Stimulated activated CD8-positive, alpha-beta memory T cell treated with anti-CD3 and anti-CD28 coated beads, Interleukin-12 subunit alpha, Interleukin-12 subunit beta, amount 100 ng/mL, for 24 hours (primary cell): ENCODE results near the gene FHIT.

ENCODE experiments used
- DNase-seq: peaks from one replicate; pipeline ENCODE4 v3.0.0-alpha.2; 2020; ENCODE audit errors: extremely low read depth

FHIT gene

DNA sequence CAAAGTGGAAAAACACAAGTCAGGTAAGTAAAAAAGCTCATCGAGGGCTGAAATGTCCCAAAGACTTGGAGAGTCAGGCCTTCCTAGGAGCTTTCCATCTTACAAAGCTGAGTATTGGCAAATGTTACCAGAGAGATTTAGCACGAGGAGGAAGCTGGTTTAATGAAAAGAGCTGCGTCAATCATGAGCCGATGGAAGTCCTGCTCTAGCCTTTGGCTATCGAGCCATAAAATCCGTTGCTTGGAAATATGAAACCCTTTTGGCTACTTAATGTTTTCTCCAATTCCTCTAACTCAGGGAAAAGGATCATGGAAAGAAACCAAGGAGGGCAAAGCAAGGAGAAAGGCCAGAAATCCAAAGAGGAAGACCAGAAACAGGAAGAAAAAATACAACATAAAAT lies 1074.6 kb downstream of the FHIT start:
- DNase-seq: no peak

DNA sequence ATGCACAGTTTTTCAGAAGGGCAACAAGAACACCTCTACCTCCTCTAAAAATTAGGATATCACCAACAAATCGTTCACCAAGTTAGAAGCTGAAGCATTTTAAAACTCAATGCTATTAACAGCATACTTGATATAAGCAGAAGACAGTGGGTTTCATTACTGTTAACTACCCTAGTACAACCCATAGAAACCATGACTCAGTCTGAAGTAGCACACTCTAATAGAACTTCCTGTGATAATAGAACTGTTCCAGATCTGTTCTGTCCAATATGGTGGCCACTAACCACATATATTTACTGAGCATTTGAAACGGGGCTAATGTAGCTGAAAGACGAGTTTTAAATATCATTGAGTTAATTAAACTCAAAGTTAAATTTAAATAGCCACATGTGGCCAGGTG lies 1075.6 kb downstream of the FHIT start:
- DNase-seq: no peak

DNA sequence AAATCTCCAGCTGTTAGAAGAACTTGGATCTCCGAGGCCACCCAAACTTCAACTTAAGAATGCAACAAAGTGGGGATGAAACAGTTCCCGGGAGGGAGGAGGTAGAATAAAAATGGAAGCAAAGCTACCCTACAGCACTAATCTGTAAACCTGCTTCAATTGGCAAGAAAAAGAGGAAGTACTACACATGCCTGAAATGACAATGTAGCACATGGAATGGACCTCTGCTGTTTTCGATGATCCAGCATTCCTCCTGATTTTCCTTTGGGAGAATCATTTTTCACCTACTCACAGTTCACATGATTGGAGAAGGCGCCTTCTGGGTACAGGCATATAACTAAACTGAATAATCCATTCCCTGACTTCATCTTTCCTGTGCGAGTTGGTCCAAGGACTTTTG lies 1081.5 kb downstream of the FHIT start:
- DNase-seq: no peak

DNA sequence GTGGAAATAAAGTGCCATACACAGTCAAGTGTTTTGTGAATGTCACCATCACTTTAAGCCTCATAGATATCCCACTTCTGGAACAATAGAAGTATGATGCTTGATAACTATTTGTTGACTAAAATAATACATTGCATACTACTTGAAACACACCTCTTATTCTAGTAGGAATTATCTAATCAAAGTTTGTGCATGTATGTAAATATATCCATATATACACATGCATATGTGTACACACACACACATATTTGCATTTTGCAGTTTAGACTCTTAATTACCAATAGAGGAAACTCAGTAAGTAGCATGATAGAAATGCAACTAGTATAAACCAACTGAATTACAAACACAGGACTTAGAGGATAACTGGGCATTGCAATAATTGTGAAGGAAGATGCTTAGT lies 1084.1 kb downstream of the FHIT start:
- DNase-seq: no peak

DNA sequence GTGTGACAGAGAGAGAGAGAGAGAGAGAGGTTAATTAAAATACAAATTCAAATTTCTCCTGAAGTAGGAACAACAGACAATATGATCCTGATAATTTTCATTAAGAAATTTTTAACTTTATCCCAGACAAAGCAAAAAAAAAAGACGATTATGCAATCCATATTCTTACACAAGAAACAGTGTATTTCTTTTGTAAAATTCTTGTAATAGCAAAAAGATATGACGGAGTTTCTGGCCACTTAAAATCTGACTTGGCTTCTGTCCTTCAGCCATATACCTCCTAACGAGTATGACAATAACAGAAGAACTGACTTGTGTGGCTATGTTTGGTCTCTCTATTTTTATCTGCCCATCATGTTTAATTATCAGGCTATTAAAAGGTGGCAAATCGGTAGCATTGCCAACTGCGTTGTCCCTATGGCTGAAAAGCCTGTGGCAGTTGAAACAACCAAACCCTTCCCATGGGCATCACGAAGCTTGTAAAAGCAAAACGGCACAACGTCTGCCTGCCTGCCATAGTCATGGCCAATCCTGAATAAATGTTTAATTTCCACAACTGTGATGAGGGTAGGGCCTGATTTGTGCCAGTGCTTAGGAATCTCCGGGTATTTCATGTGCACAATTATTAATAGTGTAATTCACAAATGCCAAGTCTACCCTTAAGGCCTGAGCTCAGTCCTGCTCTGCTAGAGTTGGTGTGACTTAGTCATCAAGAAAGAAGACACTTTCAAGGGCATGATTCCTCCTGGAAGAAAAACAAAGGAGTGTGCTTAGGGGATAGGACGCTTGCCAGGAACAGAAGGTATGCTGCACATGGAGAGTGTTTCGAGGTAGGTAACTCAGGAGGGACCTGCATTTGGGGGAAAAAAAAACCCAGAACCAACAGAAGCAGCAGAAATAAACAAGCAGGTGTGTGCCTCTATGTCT lies 1090.2 kb downstream of the FHIT start:
- DNase-seq: no peak

DNA sequence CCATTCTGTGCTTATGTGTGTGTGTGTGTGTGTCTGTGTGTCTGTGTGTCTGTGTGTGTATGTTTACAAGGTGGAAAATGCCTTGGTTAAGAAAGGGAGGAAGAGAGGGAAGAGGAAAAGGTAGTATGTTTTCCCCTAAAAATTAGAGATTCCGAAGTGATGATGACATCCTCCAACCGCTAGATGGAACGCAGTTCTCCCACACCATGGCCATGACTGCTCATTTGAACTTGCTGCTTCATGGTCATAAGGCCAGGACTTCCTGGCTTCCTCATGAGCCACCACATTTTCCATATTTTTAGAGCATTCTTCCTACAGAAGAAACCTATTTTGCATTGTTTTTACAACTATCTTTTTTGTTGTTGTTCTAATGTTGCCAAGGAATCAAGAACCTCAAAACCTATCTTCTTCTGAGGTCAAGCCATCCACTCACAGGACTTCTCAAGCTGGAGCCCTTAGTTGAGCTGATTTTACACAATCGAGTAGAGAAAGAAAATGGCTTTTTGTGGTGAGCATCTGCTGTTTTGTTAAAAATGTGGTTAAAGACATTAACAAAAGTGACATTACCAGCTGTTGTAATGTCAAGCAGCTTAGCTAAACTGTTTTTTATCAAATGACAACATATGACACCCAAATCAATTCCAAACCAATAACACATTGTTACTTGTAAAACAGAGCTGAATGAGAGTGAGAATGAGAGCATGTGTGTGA lies 1091.0 kb downstream of the FHIT start:
- no peak for DNase-seq

DNA sequence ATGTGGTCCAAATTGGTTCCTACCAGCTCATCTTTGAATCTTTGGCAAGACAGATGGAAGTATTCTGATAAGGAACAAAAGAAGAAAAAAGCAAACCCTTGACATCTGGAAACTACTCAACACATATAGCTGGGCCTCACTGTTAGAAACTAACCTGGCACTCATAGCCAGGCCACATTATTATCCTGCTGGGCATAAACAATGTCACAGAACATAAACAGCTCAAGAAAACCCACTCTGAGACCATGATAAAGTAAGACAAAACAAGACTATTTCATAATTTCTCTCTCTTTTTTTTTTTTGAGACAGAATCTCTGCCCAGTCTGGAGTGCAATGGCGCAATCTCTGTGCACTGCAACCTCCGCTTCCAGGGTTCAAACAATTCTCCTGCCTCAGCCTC lies 1093.2 kb downstream of the FHIT start:
- DNase-seq: no peak

DNA sequence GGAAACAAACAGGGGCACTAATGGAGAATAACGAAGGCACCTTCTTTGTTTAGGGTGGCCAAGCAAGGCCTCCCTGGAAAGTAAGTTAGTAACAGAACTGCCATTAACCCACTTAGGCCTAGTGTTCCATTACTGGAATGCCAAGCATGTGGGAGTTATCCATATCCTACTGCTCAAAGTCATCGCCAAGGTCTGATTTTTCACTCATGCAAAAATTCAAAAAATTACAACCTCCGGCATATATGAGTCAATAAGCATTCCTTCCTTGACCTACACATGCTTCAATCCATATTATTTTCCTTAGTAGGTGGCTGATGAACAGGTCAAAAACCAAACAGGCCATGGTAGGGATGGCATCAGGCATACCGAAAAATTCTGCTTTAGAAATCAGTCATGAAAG lies 1097.2 kb downstream of the FHIT start:
- no peak for DNase-seq

DNA sequence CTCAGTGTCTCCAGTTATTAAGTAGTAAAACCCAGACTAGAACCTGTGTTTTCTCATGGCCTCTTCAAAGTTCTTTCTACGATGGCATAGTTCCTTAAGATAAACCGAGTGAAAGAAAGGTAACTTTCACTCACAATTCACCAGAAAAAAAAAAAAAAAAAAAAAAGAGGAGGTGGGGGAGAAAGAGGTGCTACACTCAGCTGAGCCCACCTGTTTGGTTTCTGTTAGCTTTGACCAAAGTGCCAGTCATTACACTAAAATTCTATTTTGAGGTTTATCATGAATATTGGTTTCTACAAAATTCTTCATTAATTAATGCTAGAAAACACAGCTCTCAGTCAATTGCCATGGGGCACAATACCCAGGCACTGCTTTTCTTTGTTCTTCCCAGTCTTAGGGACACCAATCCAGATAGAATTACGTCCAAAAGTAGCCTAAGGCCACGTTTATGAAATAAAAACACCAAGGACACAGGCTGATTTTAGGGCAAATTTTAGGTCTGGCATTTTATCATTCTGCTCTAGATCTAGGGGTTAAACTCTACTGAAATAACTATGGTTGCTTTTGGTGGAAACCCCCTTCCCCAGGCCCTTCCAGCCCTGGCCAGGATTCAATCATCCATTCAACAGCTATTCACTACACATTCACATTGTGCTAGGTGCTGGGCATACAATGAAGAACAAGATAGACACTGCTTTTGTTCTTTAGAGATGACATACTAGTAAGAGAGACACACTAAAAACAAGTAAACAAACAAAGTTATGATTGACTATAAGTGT lies 1097.8 kb downstream of the FHIT start:
- DNase-seq: no peak

DNA sequence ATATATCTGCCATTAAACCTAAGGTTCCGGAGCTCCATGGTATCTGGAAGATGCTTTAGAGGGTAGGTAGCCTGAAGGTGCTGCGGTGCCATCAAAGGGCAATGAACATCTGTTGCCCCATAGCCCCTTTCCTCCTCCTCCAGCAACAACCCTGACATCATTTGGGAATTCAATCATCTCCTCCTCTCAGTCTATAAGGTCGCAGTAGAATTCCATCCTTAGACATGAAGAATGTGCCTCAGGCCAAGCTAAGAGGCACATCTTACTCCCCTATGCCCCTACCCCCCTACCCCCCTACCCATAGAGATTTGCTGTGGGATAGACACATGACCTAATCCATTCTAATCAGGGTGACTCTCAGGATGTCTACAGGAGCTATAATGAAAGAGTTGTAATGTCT lies 1101.8 kb downstream of the FHIT start:
- no peak for DNase-seq

DNA sequence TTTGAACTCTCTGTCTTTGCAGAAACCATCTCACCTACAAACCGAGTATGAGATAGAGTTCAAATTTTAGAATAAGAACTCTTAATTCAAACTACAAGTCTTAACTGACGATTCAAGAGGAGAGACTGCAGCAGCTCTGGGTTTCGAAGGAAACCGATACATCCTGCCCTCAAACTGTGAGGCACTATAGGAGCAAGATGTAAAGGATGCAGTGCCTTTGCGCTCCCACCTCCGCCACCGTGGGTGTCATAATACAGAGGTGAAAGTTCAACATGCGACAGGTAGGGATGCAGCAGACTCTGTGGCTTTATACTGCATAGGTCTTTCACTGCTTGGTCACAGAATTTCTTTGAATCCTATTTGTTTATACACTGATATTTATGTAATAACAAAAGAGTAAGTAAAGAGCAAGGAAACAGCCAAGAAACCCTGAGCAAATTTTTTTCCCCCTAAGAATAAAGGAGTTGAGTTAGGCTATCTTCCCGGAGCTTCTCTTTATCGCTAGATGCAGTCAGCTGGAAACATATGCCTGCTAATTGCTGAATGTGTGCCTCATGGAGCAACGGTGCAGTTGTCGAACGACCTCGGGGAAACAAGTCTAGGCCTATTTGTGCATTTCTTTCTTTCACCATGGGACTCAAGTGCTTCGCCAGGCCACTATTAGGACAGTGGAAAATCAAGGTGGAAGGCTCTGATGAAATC lies 1103.9 kb downstream of the FHIT start:
- no peak for DNase-seq

DNA sequence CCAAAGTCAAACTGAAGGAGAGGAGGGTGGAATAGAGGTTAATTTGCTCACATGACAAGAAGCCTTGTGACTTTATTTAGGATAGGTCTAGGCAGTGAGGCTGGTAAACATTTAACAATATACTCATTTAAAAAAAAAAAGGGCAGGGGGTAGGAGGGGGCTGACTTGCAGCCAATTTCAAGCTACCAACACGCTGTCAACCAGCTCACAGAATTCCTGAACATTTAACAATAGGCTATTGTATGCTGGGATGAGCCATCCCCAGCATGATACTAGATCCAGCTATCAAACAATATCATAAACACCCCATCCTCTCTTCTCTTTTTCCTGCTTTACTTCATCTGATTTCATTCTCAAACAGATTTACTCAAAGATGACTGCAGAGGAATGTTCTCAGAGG lies 1105.1 kb downstream of the FHIT start:
- no peak for DNase-seq

DNA sequence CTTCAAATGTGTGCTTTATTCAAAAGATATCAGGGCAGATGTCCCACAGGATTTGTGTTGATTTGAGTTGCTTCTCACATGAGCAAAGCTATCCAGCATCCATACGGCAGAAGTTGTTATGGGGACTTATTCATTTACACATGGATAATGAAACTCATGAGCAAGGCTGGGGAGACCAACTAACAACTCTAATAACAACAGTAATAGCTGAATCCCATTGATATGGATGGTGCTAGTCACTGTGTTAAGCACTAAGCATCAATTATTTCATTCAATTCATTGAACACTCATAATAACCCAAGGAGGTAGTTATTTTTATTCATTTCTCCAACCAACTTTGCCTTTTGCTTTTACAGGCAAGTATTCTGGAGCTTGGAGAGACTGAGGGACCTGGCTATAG lies 1107.2 kb downstream of the FHIT start:
- DNase-seq: no peak

DNA sequence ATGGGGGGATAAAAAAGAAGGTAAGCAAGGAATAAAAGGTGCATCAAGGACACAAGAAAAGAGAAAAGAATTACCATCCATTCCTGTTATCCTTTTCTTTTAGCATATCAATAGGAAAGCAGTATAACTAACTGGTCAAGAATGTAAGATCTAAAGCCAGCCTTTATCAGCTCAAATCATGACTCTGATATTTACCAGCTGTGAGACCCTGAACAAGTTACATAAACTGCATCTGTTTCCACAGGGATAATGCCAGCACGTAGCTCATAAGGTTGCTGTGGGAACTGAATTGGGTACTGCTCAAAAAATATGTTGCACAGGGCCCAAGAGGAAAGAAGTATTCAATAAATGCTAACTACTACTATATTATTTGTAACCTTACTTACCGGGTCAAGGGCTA lies 1109.2 kb downstream of the FHIT start:
- DNase-seq: no peak

DNA sequence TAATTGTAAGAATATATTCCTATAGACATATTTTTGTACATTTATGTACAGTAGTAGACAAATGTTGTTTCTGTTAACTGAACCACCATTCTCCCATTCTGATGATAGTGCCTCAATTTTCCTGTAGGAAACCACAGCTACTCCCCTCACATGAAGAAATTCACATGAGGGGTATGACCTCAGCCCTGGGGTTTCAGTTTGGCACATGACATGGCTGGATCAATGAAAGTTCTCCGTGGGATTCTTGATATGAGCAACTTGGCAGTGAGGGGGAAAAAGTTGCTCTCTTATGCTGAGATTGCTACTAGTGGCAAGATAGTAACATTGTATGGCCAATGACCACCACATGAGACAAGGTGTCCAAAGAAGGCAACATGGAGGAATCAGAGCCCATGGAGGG lies 1111.1 kb downstream of the FHIT start:
- DNase-seq: no peak

DNA sequence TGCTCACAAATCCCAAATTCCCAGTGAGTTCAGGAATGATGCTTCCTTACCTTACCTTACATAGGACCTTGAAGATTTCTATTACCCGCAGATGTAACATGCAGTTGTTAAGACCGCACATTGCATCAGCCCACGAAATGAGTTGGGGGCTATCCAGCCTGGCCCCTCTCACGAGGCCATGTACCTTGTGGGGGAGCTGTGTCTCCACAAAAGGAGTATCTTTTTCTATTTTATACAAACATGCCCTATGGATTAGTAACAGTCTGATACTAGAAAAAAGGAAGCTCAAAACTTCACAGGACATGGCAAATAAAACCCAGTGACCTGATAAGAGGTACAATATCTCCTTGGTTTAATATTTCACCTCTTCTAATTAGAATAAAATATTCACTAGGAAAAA lies 1114.7 kb downstream of the FHIT start:
- no peak for DNase-seq

DNA sequence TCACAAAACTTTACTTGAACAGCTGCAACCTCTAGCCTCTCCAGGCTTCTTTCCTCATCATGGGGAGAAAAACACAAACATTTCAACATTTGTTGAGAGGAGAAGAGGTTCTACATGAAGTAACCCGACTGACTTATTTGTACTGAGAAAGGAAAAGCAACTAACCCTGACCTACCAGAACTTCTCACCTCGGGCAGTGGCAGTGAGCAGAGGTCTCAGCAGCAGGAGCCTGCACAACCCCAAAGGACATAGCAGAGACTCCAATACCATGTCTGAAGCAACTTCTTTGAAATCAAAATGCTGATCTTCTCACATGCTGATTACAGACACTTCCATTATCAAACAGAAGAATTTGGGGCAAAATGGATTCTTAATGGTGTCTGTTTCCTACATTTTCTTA lies 1115.8 kb downstream of the FHIT start:
- DNase-seq: no peak

DNA sequence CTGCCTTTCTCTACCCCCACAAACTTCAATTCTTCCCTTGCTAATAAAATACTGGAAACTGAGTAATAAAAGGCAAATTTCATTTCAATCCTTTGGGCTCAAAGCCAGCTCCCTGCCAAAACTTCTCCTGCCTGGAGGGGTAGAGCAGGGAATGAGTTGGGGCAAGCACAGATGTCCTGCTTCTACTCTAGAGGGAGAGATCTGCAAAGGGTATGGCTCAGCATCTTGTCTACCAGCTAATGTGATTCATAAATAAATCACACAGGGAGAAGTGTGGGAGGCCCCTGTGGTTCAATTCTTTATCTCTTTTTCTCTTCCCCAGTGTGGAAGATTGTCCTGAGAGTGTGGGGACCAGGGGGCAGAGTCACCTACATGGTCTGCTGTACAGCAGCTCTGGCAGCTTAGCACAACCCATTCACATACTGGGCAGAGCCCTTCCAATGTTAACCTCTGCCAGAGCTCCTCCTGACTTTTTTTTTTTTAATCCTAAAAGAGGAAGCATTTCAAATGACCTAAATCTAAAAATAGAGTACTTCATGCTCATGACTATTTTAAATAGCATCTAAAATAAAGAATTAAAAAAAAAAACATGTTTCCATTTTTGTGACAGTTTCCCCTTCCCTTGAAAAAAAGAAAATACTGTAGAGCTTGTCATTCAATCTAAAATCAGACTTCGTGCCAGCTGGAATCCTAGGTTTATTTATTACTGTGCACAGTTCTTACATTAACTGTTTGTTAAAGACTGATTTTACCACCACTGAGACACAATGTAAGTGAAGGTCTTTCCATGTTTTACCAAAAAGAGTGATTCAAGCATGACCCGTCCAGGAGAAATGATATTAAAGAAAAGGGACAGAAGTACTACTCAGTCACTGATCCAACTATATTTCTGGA lies 1117.7 kb downstream of the FHIT start:
- DNase-seq: no peak

DNA sequence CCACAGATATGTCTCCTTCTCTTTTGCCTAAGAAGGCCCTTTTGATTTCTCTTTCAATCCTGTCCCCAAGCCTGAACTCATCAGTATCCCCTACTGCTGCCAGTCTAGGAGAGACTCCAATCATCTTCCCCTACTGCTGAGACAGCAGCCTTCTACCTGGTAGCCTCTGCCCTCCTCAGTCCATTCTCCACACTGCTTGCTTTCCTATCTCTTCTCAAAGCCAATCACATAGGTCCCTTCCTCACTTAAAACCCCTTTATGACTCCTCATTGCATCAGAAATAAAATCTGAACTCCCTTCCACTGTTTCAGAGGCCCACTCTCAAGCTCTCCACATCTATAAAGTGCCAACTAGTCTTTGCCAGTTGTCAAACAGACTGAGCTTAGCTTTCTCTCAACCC lies 1119.6 kb downstream of the FHIT start:
- no peak for DNase-seq

DNA sequence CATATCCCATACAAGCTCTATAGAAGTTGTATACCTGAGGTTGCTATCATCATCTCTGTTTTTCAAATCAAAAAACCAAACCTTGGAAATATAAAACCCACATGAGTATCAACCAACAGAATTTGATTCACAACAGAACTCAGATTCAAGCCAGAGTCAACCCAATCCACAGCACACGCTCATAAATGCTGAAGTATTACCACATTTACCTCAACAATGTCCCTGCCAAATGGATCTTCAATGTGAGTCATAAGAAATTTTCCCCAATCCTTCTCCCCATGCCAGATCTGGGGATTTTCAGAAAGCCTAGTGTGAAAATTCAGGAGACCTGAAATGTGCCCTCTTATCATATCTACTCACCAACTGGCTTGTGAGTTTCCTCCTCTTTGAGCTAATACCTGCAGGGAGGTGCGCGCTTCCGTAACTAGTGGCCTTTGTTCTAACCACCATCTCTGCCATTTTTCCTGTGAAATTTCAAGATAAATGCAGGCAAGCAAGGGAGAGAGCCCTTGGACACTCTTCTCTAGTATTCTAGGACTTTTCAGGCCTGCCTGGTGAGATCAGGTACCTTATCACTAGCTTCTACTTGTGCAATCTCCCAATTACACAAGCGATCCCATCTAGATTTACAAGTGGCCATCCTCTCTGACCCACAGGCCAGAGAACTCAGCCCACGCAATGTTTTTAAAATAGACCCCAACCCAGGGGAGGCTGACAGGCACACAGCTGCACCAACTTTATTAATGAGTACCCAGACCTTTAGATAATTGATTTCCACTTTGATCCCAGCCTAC lies 1124.5 kb downstream of the FHIT start:
- DNase-seq: no peak
